MG63 (cell line): Measurements from ENCODE around the gene EIF1AD. TPM values are rescaled to one million over a fixed set of nuclear protein-coding genes. Genes with fewer than 3 reads are reported as not detected.
"Not testable (repeated sequence)": the region's sequence is repeated elsewhere in the genome, so short reads cannot be mapped to it uniquely, and the experiment has no call there.

Experiments used
- DNase-seq: peaks from one replicate; pipeline ENCODE4 v3.0.0-alpha.2; 2020
- H3K27me3 ChIP-seq: fragments of 250-450 bp; sonication (Bioruptor Pico); 2 replicates; pipeline ENCODE4 v1.5.1; 2020; ENCODE audit warnings: mild to moderate bottlenecking, moderate library complexity
- H3K36me3 ChIP-seq: fragments of 250-450 bp; sonication (Bioruptor Pico); 2 replicates; pipeline ENCODE4 v1.5.1; 2020; ENCODE audit warnings: mild to moderate bottlenecking, moderate library complexity
- H3K4me3 ChIP-seq: fragments of 250-450 bp; sonication (Bioruptor Pico); 2 replicates; pipeline ENCODE4 v1.5.1; 2020; ENCODE audit warnings: mild to moderate bottlenecking, moderate library complexity
- H3K9me3 ChIP-seq: fragments of 250-450 bp; sonication (Bioruptor Pico); 2 replicates; pipeline ENCODE4 v1.5.1; 2020; ENCODE audit warnings: mild to moderate bottlenecking, moderate library complexity
- total RNA-seq: library from RNA; depleted of rRNA; stranded (reverse); fragments of >200 nt; shearing (Covaris generic); gene quantifications from 2 replicates; pipeline ENCODE4 v1.2.3, GENCODE V29; 2014; ENCODE audit warnings: low replicate concordance; rRNA removed

The EIF1AD gene
- total RNA-seq, 1 experiment from 2014 or later: 32.3 TPM

DNA sequence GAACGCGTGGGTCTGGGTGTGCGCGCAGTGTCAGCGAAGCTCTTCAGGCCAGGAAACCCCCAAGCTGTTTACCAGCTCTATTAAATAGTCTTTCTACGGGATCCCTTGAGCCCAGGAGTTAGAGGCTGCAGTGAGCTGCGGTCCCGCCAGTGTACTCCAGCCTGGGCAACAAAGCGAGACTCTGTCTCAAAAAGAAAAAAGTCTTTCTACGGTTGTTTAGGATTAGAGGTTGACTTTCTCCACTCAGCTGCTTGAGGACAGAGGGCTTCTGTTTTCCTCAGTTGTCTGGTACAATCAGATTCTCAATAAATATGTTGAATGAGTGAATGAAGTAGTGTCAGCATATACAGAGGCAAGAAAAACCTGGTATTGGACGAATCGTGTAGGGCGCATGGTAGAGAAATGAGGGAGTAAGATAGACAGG lies 39.8 kb downstream of the EIF1AD start:
- Histone ChIP-seq H3K27me3 (no peaks in the 10 kb centered on the region), H3K4me3 (peak overlapping the region; percentile 87), H3K36me3 (peaks cover 43% of the 10 kb centered on the region), H3K9me3 (no peaks in the 10 kb centered on the region)
- no peak for DNase-seq

- H3K27me3 ChIP-seq: no peaks in the 10 kb centered on the region
- peak within 1 kb of the TSS; percentile 87 for H3K4me3 ChIP-seq
- peaks cover 37% of the 10 kb centered on the region for H3K36me3 ChIP-seq
- DNase-seq: peak; percentile 98
- no peaks in the 10 kb centered on the region for H3K9me3 ChIP-seq
Measured at GRCh38 chr11:65961267-65962140, 40.5 kb downstream of the EIF1AD start, which contains the start of gene SART1. Gene SART1 (plus strand): TSS chr11:65961734. CDS start chr11:65961781, 47 bp downstream.

GRCh38 chr11:65960824-65961266 lies 41.1 kb downstream of the EIF1AD start:
- no peak for DNase-seq
- Histone ChIP-seq H3K36me3 (peaks cover 30% of the 10 kb centered on the region), H3K4me3 (peak overlapping the region; percentile 87), H3K27me3 (no peaks in the 10 kb centered on the region), H3K9me3 (no peaks in the 10 kb centered on the region)

DNA sequence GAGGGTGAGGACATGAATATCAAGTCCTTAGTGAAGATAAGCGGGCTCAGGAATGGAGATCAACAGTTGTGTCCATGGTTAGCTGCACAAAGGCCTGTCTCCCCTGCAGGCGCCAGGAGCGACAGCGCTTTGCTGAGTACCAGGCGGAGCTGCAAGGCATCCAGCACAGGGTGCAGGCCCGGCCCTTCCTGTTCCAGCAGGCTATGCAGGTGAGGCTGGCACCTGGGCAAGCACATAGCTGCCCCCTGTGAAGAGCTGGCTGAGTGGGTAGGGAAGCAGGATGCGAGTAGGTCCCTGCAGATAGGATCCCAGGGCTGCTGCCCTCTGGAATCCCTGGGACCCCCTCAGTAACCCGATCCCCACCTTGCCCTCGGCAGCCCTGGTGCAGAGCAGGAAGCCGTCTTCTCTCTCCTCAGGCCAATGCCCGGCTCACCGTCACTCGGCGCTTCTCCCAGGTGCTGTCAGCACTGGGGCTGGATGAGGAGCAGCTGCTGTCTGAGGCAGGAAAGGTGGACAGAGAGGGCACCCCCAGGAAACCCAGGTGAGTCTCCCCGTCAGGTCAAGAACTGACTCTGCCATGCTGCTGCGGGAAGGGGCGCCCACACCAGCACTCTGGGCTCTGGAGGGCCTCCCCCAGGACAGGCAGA lies 43.1 kb downstream of the EIF1AD start:
- H3K27me3 ChIP-seq: no peaks in the 10 kb centered on the region
- H3K9me3 ChIP-seq: no peaks in the 10 kb centered on the region
- DNase-seq: no peak
- peaks cover 11% of the 10 kb centered on the region for H3K36me3 ChIP-seq
- H3K4me3 ChIP-seq: no peak overlapping the region

- no peak overlapping the region for H3K4me3 ChIP-seq
- peaks cover 5% of the 10 kb centered on the region for H3K36me3 ChIP-seq
- no peak for DNase-seq
- no peaks in the 10 kb centered on the region for H3K27me3 ChIP-seq
- H3K9me3 ChIP-seq: no peaks in the 10 kb centered on the region
Measured at GRCh38 chr11:65958291-65958690, 43.7 kb downstream of the EIF1AD start.

- Histone ChIP-seq H3K27me3 (no peaks in the 10 kb centered on the region), H3K9me3 (no peaks in the 10 kb centered on the region), H3K4me3 (no peak overlapping the region), H3K36me3 (no peaks in the 10 kb centered on the region)
- DNase-seq: no peak
Measured at GRCh38 chr11:65954771-65955170, 47.2 kb downstream of the EIF1AD start.

- no peaks in the 10 kb centered on the region for H3K9me3 ChIP-seq
- no peaks in the 10 kb centered on the region for H3K27me3 ChIP-seq
- no peaks in the 10 kb centered on the region for H3K36me3 ChIP-seq
- DNase-seq: no peak
- no peak overlapping the region for H3K4me3 ChIP-seq
Measured at GRCh38 chr11:65953471-65953870, 48.5 kb downstream of the EIF1AD start.

GRCh38 chr11:65952052-65952521 lies 49.9 kb downstream of the EIF1AD start:
- Histone ChIP-seq H3K9me3 (no peaks in the 10 kb centered on the region), H3K27me3 (no peaks in the 10 kb centered on the region), H3K4me3 (no peak overlapping the region), H3K36me3 (no peaks in the 10 kb centered on the region)
- no peak for DNase-seq

GRCh38 chr11:65951641-65952040 lies 50.3 kb downstream of the EIF1AD start:
- H3K36me3 ChIP-seq, DNase-seq, H3K4me3 ChIP-seq, H3K27me3 ChIP-seq, H3K9me3 ChIP-seq: not testable (repeated sequence)

GRCh38 chr11:65950711-65951110 lies 51.2 kb downstream of the EIF1AD start:
- H3K27me3 ChIP-seq, H3K36me3 ChIP-seq, DNase-seq, H3K4me3 ChIP-seq, H3K9me3 ChIP-seq: not testable (repeated sequence)

- Histone ChIP-seq H3K27me3 (no peaks in the 10 kb centered on the region), H3K4me3 (no peak overlapping the region), H3K36me3 (no peaks in the 10 kb centered on the region), H3K9me3 (no peaks in the 10 kb centered on the region)
- no peak for DNase-seq
Measured at GRCh38 chr11:65947603-65948125, 54.3 kb downstream of the EIF1AD start.

DNA sequence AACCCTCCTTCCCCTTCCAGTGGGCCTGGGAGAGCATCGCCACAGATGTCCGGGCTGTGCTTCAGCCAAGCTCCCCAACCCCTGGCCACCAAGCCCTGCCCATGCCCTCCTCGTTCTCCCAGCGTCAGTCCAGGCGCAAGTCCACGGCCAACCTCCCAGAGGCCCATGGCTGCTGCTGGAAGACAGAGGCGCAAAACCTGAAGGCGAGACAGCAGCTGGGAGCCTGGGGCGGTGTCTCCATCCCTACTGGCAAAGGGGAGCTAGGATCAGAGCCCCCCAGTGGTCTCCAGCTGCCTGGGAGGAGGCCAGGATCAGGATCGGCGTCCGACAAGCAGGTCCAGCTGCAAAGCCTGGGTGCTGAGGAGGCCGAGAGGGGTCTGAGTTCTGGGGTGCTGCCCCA lies 54.8 kb downstream of the EIF1AD start:
- Histone ChIP-seq H3K9me3 (no peaks in the 10 kb centered on the region), H3K4me3 (no peak overlapping the region), H3K36me3 (no peaks in the 10 kb centered on the region), H3K27me3 (no peaks in the 10 kb centered on the region)
- DNase-seq: no peak

GRCh38 chr11:65946655-65947054 lies 55.3 kb downstream of the EIF1AD start:
- no peaks in the 10 kb centered on the region for H3K9me3 ChIP-seq
- H3K27me3 ChIP-seq: no peaks in the 10 kb centered on the region
- DNase-seq: no peak
- no peaks in the 10 kb centered on the region for H3K36me3 ChIP-seq
- no peak overlapping the region for H3K4me3 ChIP-seq

Other genes with a start within 250 kb of the EIF1AD start
- gene AP5B1, start 221.2 kb downstream of the EIF1AD start, total RNA-seq: 5.8 and 7.6 TPM in 2 replicates
- gene OVOL1, start 215.1 kb downstream of the EIF1AD start, total RNA-seq: not detected in 2 replicates
- gene SNX32, start 168.2 kb downstream of the EIF1AD start, total RNA-seq: 0.43 TPM in 1 of 2 replicates, not detected in the other
- gene CFL1, start 144.0 kb downstream of the EIF1AD start, total RNA-seq: 1,413 and 1,905 TPM in 2 replicates
- 25.3 and 45.3 TPM in 2 replicates for gene MUS81, start 141.7 kb downstream of the EIF1AD start, total RNA-seq
- 29.0 and 43.2 TPM in 2 replicates for gene EFEMP2, start 129.4 kb downstream of the EIF1AD start, total RNA-seq
- gene CTSW, start 122.3 kb downstream of the EIF1AD start, total RNA-seq: not detected in 2 replicates
- 105 and 106 TPM in 2 replicates for gene FIBP, start 113.7 kb downstream of the EIF1AD start, total RNA-seq
- 99.6 and 131 TPM in 2 replicates for gene CCDC85B, start 111.5 kb downstream of the EIF1AD start, total RNA-seq
- gene FOSL1, start 101.8 kb downstream of the EIF1AD start, total RNA-seq: 37.3 and 54.7 TPM in 2 replicates
- gene C11orf68, start 83.1 kb downstream of the EIF1AD start, total RNA-seq: 22.0 and 46.6 TPM in 2 replicates
- 276 and 419 TPM in 2 replicates for gene DRAP1, start 82.7 kb downstream of the EIF1AD start, total RNA-seq
- gene TSGA10IP, start 56.7 kb downstream of the EIF1AD start, total RNA-seq: not detected in 2 replicates
- 38.2 and 45.4 TPM in 2 replicates for gene SART1, start 40.4 kb downstream of the EIF1AD start, total RNA-seq
- gene BANF1, start 346 bp upstream of the EIF1AD start, total RNA-seq: 329 and 468 TPM in 2 replicates
- not detected in 2 replicates for gene CST6, start 9.9 kb upstream of the EIF1AD start, total RNA-seq
- gene CATSPER1, start 24.3 kb upstream of the EIF1AD start, total RNA-seq: 2.4 TPM in 1 of 2 replicates, not detected in the other
- not detected in 2 replicates for gene GAL3ST3, start 47.0 kb upstream of the EIF1AD start, total RNA-seq
- 134 and 174 TPM in 2 replicates for gene SF3B2, start 50.2 kb upstream of the EIF1AD start, total RNA-seq
- 2.6 and 11.2 TPM in 2 replicates for gene PACS1, start 68.1 kb upstream of the EIF1AD start, total RNA-seq